HFF-Myc (cell line): ENCODE results near the gene TINCR.

Experiments used
- DNase-seq: peaks from one replicate; pipeline ENCODE4 v3.0.0-alpha.2; 2011; ENCODE audit warnings: low read depth; ENCODE audit errors: extremely low read depth
- H3K4me3 ChIP-seq: replicated peaks from 2 replicates; pipeline ENCODE4 v1.5.1; 2011; ENCODE audit warnings: low read depth, mild to moderate bottlenecking, control low read depth, low read length
- CTCF ChIP-seq: IDR thresholded peaks from 2 replicates; pipeline ENCODE4 v1.5.1; 2012; ENCODE audit warnings: mild to moderate bottlenecking, low read depth, low read length, control low read depth; ENCODE audit errors: missing control alignments

The TINCR gene

GRCh38 chr19:5580161-5580571 is 12.4 kb upstream of the TINCR start:
- no peak for TF ChIP-seq CTCF
- DNase-seq, result no peak
- H3K4me3 ChIP-seq, result no peak overlapping the region

GRCh38 chr19:5579697-5580096 is 11.9 kb upstream of the TINCR start:
- H3K4me3 ChIP-seq, result no peak overlapping the region
- no peak for TF ChIP-seq CTCF
- DNase-seq, result no peak

GRCh38 chr19:5579286-5579685 is 11.5 kb upstream of the TINCR start:
- TF ChIP-seq CTCF, result no peak
- no peak for DNase-seq
- no peak overlapping the region for H3K4me3 ChIP-seq

- DNase-seq, result peak; percentile 52
Observed at GRCh38 chr19:5578097-5578846, 10.5 kb upstream of the TINCR start.

GRCh38 chr19:5575590-5575989 is 7.8 kb upstream of the TINCR start:
- no peak for TF ChIP-seq CTCF
- H3K4me3 ChIP-seq, result no peak overlapping the region
- no peak for DNase-seq

More at GRCh38 chr19:5578097-5578846, 10.5 kb upstream of the TINCR start:
- TF ChIP-seq CTCF, result peak; percentile 98
- H3K4me3 ChIP-seq, result no peak overlapping the region

- H3K4me3 ChIP-seq, result no peak overlapping the region
- TF ChIP-seq CTCF, result no peak
- DNase-seq, result no peak
Observed at GRCh38 chr19:5572556-5573286, 5.0 kb upstream of the TINCR start.

- no peak overlapping the region for H3K4me3 ChIP-seq
- no peak for DNase-seq
- no peak for TF ChIP-seq CTCF
Observed at GRCh38 chr19:5571777-5572176, 4.0 kb upstream of the TINCR start.
